CD14-positive monocyte (primary cell): Measurements from ENCODE around the gene PPP1R3C. TPM values are rescaled to one million over a fixed set of nuclear protein-coding genes. Genes with fewer than 3 reads are reported as not detected.

ENCODE experiments used
- DNase-seq, 3 donors: peaks; one replicate each; pipeline ENCODE4 v3.0.0-alpha.2; 2011 to 2022
- H2AFZ ChIP-seq: 2 replicates; pipeline ENCODE4 v1.6.0; 2012; ENCODE audit warnings: mild to moderate bottlenecking, low read depth, low read length, inconsistent platforms; ENCODE audit not compliant: insufficient read depth, poor library complexity, severe bottlenecking
- H3K27ac ChIP-seq, 2 donors: 1 replicate in 1 of 2; 2 replicates in 1 of 2; pipeline ENCODE4 v1.5.1; 2012 to 2013; ENCODE audit warnings: low read length in 2 of 2, control low read depth in 1 of 2, inconsistent platforms in 1 of 2, low read depth in 1 of 2, mild to moderate bottlenecking in 1 of 2
- H3K27me3 ChIP-seq, 2 donors: one replicate each; pipeline versions ENCODE4 v1.6.0 to v1.6.1; 2011 to 2013; ENCODE audit warnings: low read length in 2 of 2; ENCODE audit not compliant: control insufficient read depth in 2 of 2, insufficient read depth in 2 of 2
- H3K36me3 ChIP-seq, 2 donors: replicated peaks in 1 of 2; 1 replicate in 1 of 2; 2 replicates in 1 of 2; pipeline versions ENCODE4 v1.5.1 to v1.6.1; 2012 to 2013; ENCODE audit warnings: low read length in 2 of 2, control low read depth in 1 of 2, inconsistent platforms in 1 of 2, mild to moderate bottlenecking in 1 of 2; ENCODE audit not compliant: insufficient read depth in 2 of 2, control insufficient read depth in 1 of 2
- H3K4me1 ChIP-seq, 2 donors: 1 replicate in 1 of 2; 2 replicates in 1 of 2; pipeline versions ENCODE4 v1.5.1 to v1.6.1; 2012 to 2013; ENCODE audit warnings: low read length in 2 of 2, control low read depth in 1 of 2, inconsistent platforms in 1 of 2, mild to moderate bottlenecking in 1 of 2, moderate library complexity in 1 of 2; ENCODE audit not compliant: insufficient read depth in 2 of 2, control insufficient read depth in 1 of 2
- H3K4me2 ChIP-seq: replicated peaks from 2 replicates; pipeline ENCODE3; 2012; ENCODE audit warnings: low read length, moderate library complexity, mild to moderate bottlenecking; ENCODE audit not compliant: poor library complexity, severe bottlenecking; ENCODE audit errors: extremely low read depth
- H3K4me3 ChIP-seq, 3 experiments: fragments of 200-600 bp in 1 of 3; sonication (generic) in 1 of 3; replicated peaks in 1 of 3; 1 replicate in 2 of 3; 2 replicates in 1 of 3; pipeline ENCODE4 v1.5.1; 2011 to 2013; ENCODE audit warnings: low read length in 3 of 3, mild to moderate bottlenecking in 3 of 3, control low read depth in 2 of 3, low read depth in 2 of 3, inconsistent platforms in 1 of 3, moderate library complexity in 1 of 3
- H3K79me2 ChIP-seq: 2 replicates; pipeline ENCODE4 v1.6.0; 2012; ENCODE audit warnings: mild to moderate bottlenecking, control low read depth, inconsistent platforms, low read length, moderate library complexity; ENCODE audit not compliant: insufficient read depth
- H3K9ac ChIP-seq: 2 replicates; pipeline ENCODE4 v1.6.0; 2017; ENCODE audit warnings: low read length, mild to moderate bottlenecking; ENCODE audit not compliant: insufficient read depth, poor library complexity, severe bottlenecking
- H3K9me3 ChIP-seq, 2 donors: replicated peaks in 1 of 2; 1 replicate in 1 of 2; 2 replicates in 1 of 2; pipeline versions ENCODE4 v1.5.1 to v1.6.1; 2012 to 2013; ENCODE audit warnings: low read length in 2 of 2, control low read depth in 1 of 2; ENCODE audit not compliant: control insufficient read depth in 1 of 2, insufficient read depth in 1 of 2
- H4K20me1 ChIP-seq: 2 replicates; pipeline ENCODE4 v1.6.0; 2012; ENCODE audit warnings: mild to moderate bottlenecking, low read length, control low read depth, moderate library complexity; ENCODE audit not compliant: insufficient read depth
- H3K27ac Mint-ChIP-seq, 7 donors: one replicate each; pipeline ENCODE4 v1.8.0; 2020; ENCODE audit warnings: mild to moderate bottlenecking in 7 of 7, mixed read lengths in 7 of 7, moderate library complexity in 6 of 7, inconsistent platforms in 2 of 7
- H3K27me3 Mint-ChIP-seq, 3 donors: one replicate each; pipeline ENCODE4 v1.8.0; 2021 to 2022; ENCODE audit warnings: low read depth in 3 of 3, mild to moderate bottlenecking in 3 of 3, mixed read lengths in 3 of 3, moderate library complexity in 3 of 3, inconsistent platforms in 1 of 3
- H3K36me3 Mint-ChIP-seq, 2 donors: one replicate each; pipeline ENCODE4 v1.8.0; 2020; ENCODE audit warnings: mixed read lengths in 2 of 2, inconsistent platforms in 1 of 2, mild to moderate bottlenecking in 1 of 2
- H3K4me1 Mint-ChIP-seq: one replicate; pipeline ENCODE4 v1.8.0; 2020; ENCODE audit warnings: mild to moderate bottlenecking, mixed read lengths
- H3K4me3 Mint-ChIP-seq, 2 donors: one replicate each; pipeline ENCODE4 v1.8.0; 2020; ENCODE audit warnings: mild to moderate bottlenecking in 2 of 2, mixed read lengths in 2 of 2, moderate library complexity in 1 of 2
- H3K9me3 Mint-ChIP-seq, 7 donors: one replicate each; pipeline ENCODE4 v1.8.0; 2020 to 2022; ENCODE audit warnings: mixed read lengths in 7 of 7, mild to moderate bottlenecking in 6 of 7, moderate library complexity in 6 of 7, inconsistent platforms in 2 of 7
- WGBS: methylation state at CpG from one replicate; pipeline ENCODE4 v1.1.5; 2013; ENCODE audit warnings: missing lambda C conversion rate; ENCODE audit not compliant: insufficient coverage; 5-methylcytosine and 5-hydroxymethylcytosine counted together
- intact Hi-C, 2 donors: fragments of 100-400 bp; cut with micrococcal nuclease; formaldehyde crosslinking; loops; one replicate each; pipeline versions ENCODE4 v1.15.0 to v1.15.1; 2023
- polyA plus RNA-seq, 3 donors: library from polyadenylated mRNA; depleted of rRNA in 1 of 3; unstranded in 2 of 3; stranded (reverse) in 1 of 3; fragments of 300-500 nt in 2 of 3; fragments of >200 nt in 1 of 3; fragmentation: Illumina TruSeq in 2 of 3; gene quantifications; 1 replicate in 2 of 3; 2 replicates in 1 of 3; pipeline ENCODE4 v1.2.3, GENCODE V29; 2012 to 2021
- TF ChIP-seq, protein P1 (sequence below): fragments of 200-600 bp; IDR thresholded peaks from one replicate; pipeline ENCODE4 v1.8.0; 2022; ENCODE audit warnings: antibody characterized with exemption, mild to moderate bottlenecking

Gene PPP1R3C
- polyA plus RNA-seq, 3 donors = not detected

DNA sequence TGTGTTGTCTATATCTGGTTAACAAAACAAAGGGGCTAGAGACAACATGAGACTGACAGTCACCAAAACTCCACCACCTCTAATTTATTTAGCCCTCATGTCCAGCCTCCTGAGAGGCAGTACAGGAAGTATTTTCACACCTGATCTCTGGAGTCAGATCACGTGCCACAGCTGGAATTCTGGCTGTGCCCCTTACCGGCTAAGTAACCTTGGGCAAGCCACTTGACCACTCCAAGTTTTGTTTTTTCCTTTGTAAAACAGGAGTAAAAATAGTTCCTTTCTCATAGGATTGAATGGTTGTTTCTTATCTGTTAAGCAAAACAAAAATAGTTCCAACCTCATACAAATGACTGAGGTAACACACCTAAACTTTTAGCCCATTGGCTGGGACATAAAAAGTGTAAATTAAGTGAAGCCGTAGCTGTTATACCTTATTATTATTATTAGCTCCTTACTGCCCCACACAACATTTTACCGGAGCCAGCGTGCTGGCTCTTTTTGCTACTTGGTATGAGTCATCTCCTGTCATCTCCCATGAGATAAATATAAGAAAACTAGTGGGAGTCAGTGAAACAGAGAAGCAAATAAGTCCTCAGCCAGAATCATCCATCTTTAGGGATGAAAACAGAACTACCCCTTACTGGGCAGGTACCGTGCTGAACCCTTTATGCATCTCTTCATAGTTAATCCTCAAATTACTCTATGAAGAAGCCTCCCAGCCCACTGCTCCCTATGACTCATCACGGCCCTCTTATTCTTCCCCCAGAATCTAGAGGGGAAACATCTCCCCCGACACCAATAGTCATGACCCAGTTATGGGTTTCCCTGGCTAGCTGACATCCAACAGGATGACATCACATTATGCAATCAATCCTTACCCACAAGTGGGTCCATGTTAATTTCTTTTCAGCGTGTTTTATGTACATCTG is 44.9 kb downstream of the PPP1R3C start:
- intact Hi-C loops = no loop called here
- Mint-ChIP-seq H3K9me3 (peaks cover 0 to 6% (median 3%) of the 10 kb centered on the region in 7 donors), H3K36me3 (no peaks in the 10 kb centered on the region), H3K27ac (no peak overlapping the region), H3K27me3 (peaks cover 0 to 12% (median 1%) of the 10 kb centered on the region in 3 donors), H3K4me3 (no peak overlapping the region), H3K4me1 (no peaks in the 10 kb centered on the region)
- H2AFZ ChIP-seq = no peak overlapping the region
- H3K27ac ChIP-seq = no peak overlapping the region
- WGBS = 90% methylated on average over 2 of the region's 9 CpGs
- no peak overlapping the region for H3K9ac ChIP-seq
- no peak overlapping the region for H3K4me2 ChIP-seq
- no peaks in the 10 kb centered on the region for H3K27me3 ChIP-seq
- H3K4me1 ChIP-seq = no peaks in the 10 kb centered on the region
- H3K36me3 ChIP-seq = no peaks in the 10 kb centered on the region
- no peaks in the 10 kb centered on the region for H3K9me3 ChIP-seq
- TF ChIP-seq, protein P1, sequence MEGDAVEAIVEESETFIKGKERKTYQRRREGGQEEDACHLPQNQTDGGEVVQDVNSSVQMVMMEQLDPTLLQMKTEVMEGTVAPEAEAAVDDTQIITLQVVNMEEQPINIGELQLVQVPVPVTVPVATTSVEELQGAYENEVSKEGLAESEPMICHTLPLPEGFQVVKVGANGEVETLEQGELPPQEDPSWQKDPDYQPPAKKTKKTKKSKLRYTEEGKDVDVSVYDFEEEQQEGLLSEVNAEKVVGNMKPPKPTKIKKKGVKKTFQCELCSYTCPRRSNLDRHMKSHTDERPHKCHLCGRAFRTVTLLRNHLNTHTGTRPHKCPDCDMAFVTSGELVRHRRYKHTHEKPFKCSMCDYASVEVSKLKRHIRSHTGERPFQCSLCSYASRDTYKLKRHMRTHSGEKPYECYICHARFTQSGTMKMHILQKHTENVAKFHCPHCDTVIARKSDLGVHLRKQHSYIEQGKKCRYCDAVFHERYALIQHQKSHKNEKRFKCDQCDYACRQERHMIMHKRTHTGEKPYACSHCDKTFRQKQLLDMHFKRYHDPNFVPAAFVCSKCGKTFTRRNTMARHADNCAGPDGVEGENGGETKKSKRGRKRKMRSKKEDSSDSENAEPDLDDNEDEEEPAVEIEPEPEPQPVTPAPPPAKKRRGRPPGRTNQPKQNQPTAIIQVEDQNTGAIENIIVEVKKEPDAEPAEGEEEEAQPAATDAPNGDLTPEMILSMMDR = no peak
- H4K20me1 ChIP-seq = no peaks in the 10 kb centered on the region
- H3K4me3 ChIP-seq = no peak overlapping the region
- H3K79me2 ChIP-seq = no peaks in the 10 kb centered on the region
- DNase-seq = no peak

DNA sequence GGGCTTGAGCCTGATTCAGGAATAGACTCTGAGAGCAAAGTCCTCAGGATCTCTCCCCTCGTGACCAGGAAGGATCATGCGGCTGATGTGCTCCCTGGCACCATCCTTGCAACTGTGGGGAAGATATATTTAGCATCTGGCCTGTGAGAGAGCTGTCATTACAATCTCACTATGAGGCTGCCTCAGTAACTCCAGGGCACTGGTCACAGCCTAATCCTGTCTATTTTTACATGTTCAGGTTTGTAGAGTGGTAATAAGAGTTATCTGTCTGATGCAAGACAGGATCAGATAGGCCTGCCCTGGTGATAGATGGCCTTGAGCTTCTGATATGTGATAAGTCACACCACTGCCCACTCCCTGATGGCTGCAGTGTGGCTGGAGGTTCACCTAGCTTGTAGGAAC is 50.7 kb downstream of the PPP1R3C start:
- TF ChIP-seq, protein P1 = no peak
- intact Hi-C loops = no loop called here
- no peak overlapping the region for H3K27ac Mint-ChIP-seq

More for the DNA sequence above, 50.7 kb downstream of the PPP1R3C start:
- no peak overlapping the region for H2AFZ ChIP-seq
- H3K4me3 Mint-ChIP-seq = no peak overlapping the region
- H3K9me3 ChIP-seq = no peaks in the 10 kb centered on the region
- no peaks in the 10 kb centered on the region for H3K79me2 ChIP-seq
- no peak overlapping the region for H3K4me2 ChIP-seq
- no peaks in the 10 kb centered on the region for H3K4me1 ChIP-seq
- peaks cover 0 to 8% (median 4%) of the 10 kb centered on the region in 7 donors for H3K9me3 Mint-ChIP-seq
- no CpG with 5 or more reads among the region's 2 CpGs for WGBS
- H3K9ac ChIP-seq = no peak overlapping the region
- H3K27ac ChIP-seq = no peak overlapping the region
- no peaks in the 10 kb centered on the region for H3K4me1 Mint-ChIP-seq
- no peaks in the 10 kb centered on the region for H3K27me3 ChIP-seq
- no peaks in the 10 kb centered on the region for H3K36me3 Mint-ChIP-seq
- H3K4me3 ChIP-seq = no peak overlapping the region
- H3K27me3 Mint-ChIP-seq = peaks cover 2 to 11% (median 2%) of the 10 kb centered on the region in 3 donors
- no peak for DNase-seq
- H3K36me3 ChIP-seq = no peaks in the 10 kb centered on the region
- H4K20me1 ChIP-seq = no peaks in the 10 kb centered on the region
